HepG2 (cell line): ENCODE results near the gene COL13A1. TPM values are rescaled to one million over a fixed set of nuclear protein-coding genes. Genes with fewer than 3 reads are reported as not detected.

Experiments
- ATAC-seq: fragments of 200-7000 bp; cut with Tn5 transposase; 3 replicates; pipeline ENCODE4 v1.9.1; 2020; ENCODE audit warnings: mild to moderate bottlenecking, moderate library complexity
- BruUV-seq: library from RNA; stranded (reverse); fragments of 400-500 nt; replicated peaks from 2 replicates; lab custom pipeline; 2021; lab: Mats Ljungman, UMichigan
- CTCF ChIA-PET: fragments of 300-600 bp; formaldehyde crosslinking; extraction: SDS; loops from one replicate; lab custom pipeline; 2021; ENCODE audit warnings: low total read pairs, inconsistent platforms, low intra/inter-chr PET ratio; lab: Yijun Ruan, JAX
- POLR2A ChIA-PET: fragments of 350-600 bp; sonication (Branson Sonifier 250); formaldehyde crosslinking; loops from one replicate; lab custom pipeline; 2020; ENCODE audit warnings: antibody characterized with exemption, inconsistent platforms; lab: Yijun Ruan, JAX
- DNase-seq: peaks from one replicate; pipeline ENCODE4 v3.0.0-alpha.2; 2015; ENCODE audit warnings: low spot score
- FAIRE-seq: peaks from 3 replicates; lab custom pipeline; 2011; peaks lifted over from hg19 to GRCh38; lab: Jason Lieb, UNC
- H2AFZ ChIP-seq: one replicate; pipeline ENCODE4 v1.6.1; 2011; ENCODE audit warnings: low read length, inconsistent platforms
- H3K27ac ChIP-seq: fragments of 300-600 bp; 3 replicates; pipeline ENCODE4 v1.8.0; 2011; ENCODE audit warnings: mixed run types, mild to moderate bottlenecking, mixed read lengths, low read length, inconsistent platforms; ENCODE audit not compliant: insufficient read depth; ENCODE audit errors: extremely low read length
- H3K27me3 ChIP-seq, 2 experiments: fragments of 200-600 bp in 1 of 2; 2 replicates in 1 of 2; 3 replicates in 1 of 2; pipeline versions ENCODE4 v1.6.0 to v1.8.0; 2011; ENCODE audit warnings: low read length in 2 of 2, mild to moderate bottlenecking in 2 of 2, moderate library complexity in 2 of 2, inconsistent platforms in 1 of 2; ENCODE audit not compliant: insufficient read depth in 2 of 2, control insufficient read depth in 1 of 2
- H3K36me3 ChIP-seq, 2 experiments: fragments of 200-600 bp in 1 of 2; replicated peaks in 1 of 2; 2 replicates in 1 of 2; 3 replicates in 1 of 2; pipeline versions ENCODE4 v1.5.1 to v1.8.0; 2011; ENCODE audit warnings: low read length in 2 of 2, inconsistent platforms in 1 of 2; ENCODE audit not compliant: insufficient read depth in 2 of 2, control insufficient read depth in 1 of 2
- H3K4me1 ChIP-seq: 2 replicates; pipeline ENCODE4 v1.5.1; 2012; ENCODE audit warnings: low read length, inconsistent platforms; ENCODE audit not compliant: insufficient read depth
- H3K4me2 ChIP-seq: 2 replicates; pipeline ENCODE4 v1.6.0; 2011; ENCODE audit warnings: low read depth, low read length, inconsistent platforms
- H3K4me3 ChIP-seq, 3 experiments: fragments of 200-600 bp in 1 of 3; sonication (generic), shearing (Covaris generic) in 1 of 3; replicated peaks in 1 of 3; 2 replicates each; pipeline ENCODE4 v1.5.1; 2011 to 2016; ENCODE audit warnings: low read length in 3 of 3, inconsistent platforms in 2 of 3, low read depth in 2 of 3, mild to moderate bottlenecking in 2 of 3, control low read depth in 1 of 3, mixed read lengths in 1 of 3; ENCODE audit not compliant: insufficient read depth in 1 of 3
- H3K79me2 ChIP-seq: one replicate; pipeline ENCODE4 v1.6.1; 2011; ENCODE audit warnings: low read length, inconsistent platforms; ENCODE audit not compliant: insufficient read depth
- H3K9ac ChIP-seq: 2 replicates; pipeline ENCODE4 v1.6.0; 2011; ENCODE audit warnings: mild to moderate bottlenecking, low read depth, low read length, inconsistent platforms; ENCODE audit not compliant: insufficient read depth
- H3K9me3 ChIP-seq: 2 replicates; pipeline ENCODE4 v1.5.1; 2012; ENCODE audit warnings: mild to moderate bottlenecking, low read length
- H4K20me1 ChIP-seq: 2 replicates; pipeline ENCODE4 v1.6.0; 2011; ENCODE audit warnings: inconsistent platforms, mild to moderate bottlenecking, low read length, moderate library complexity; ENCODE audit not compliant: insufficient read depth
- GATAD1 ChIP-seq: IDR thresholded peaks from 2 replicates; pipeline ENCODE4 v1.6.1; 2016; ENCODE audit warnings: missing genetic modification reagents, missing compliant biosample characterization
- HES4 ChIP-seq: sonication (generic); formaldehyde crosslinking; IDR thresholded peaks from 2 replicates; pipeline ENCODE4 v1.9.0; 2021; ENCODE audit warnings: mild to moderate bottlenecking, missing genetic modification reagents, borderline replicate concordance
- SP4 ChIP-seq: sonication (generic); formaldehyde crosslinking; IDR thresholded peaks from 2 replicates; pipeline ENCODE4 v1.8.1; 2023; ENCODE audit warnings: mild to moderate bottlenecking, missing genetic modification reagents
- ZBTB10 ChIP-seq: sonication (generic); formaldehyde crosslinking; IDR thresholded peaks from 2 replicates; pipeline ENCODE4 v1.4.0; 2020; ENCODE audit warnings: missing genetic modification reagents, borderline replicate concordance
- ZBTB44 ChIP-seq: sonication (generic); formaldehyde crosslinking; IDR thresholded peaks from 2 replicates; pipeline ENCODE4 v1.4.0; 2020; ENCODE audit warnings: missing genetic modification reagents
- ZFAT ChIP-seq: sonication (generic); formaldehyde crosslinking; conservative IDR thresholded peaks from 2 replicates; pipeline ENCODE4 v1.8.1; 2023; ENCODE audit warnings: missing genetic modification reagents, inconsistent platforms
- ZFP91 ChIP-seq: sonication (generic); formaldehyde crosslinking; IDR thresholded peaks from 2 replicates; pipeline ENCODE4 v1.9.0; 2022; ENCODE audit warnings: missing genetic modification reagents, mild to moderate bottlenecking, borderline replicate concordance
- ZNF280B ChIP-seq: sonication (generic); formaldehyde crosslinking; IDR thresholded peaks from 2 replicates; pipeline ENCODE4 v1.5.0; 2020; ENCODE audit warnings: missing genetic modification reagents, mild to moderate bottlenecking, borderline replicate concordance
- ZNF496 ChIP-seq: sonication (generic); formaldehyde crosslinking; IDR thresholded peaks from 2 replicates; pipeline ENCODE4 v1.8.1; 2023; ENCODE audit warnings: mild to moderate bottlenecking, moderate library complexity, missing genetic modification reagents; ENCODE audit not compliant: insufficient replicate concordance
- ZNF512B ChIP-seq: sonication (generic); formaldehyde crosslinking; IDR thresholded peaks from 2 replicates; pipeline ENCODE4 v1.5.1; 2020; ENCODE audit warnings: missing genetic modification reagents, mild to moderate bottlenecking, borderline replicate concordance
- WGBS: methylation state at CpG from one replicate; pipeline ENCODE4 v1.1.6; 2017; ENCODE audit warnings: low lambda C conversion rate; 5-methylcytosine and 5-hydroxymethylcytosine counted together
- in situ Hi-C: cut with HindIII; loops from 2 replicates; pipeline ENCODE4 v1.10.0; 2017; ENCODE audit warnings: low pct_unique_long_range_greater_than_20kb; ENCODE audit not compliant: extremely low pct_ligation_motif_present
- intact Hi-C: fragments of 100-400 bp; cut with micrococcal nuclease; formaldehyde crosslinking; loops from one replicate; pipeline ENCODE4 v1.10.0; 2022; ENCODE audit not compliant: unreplicated experiment
- polyA plus RNA-seq, 8 experiments: library from polyadenylated mRNA; depleted of rRNA in 3 of 8; stranded (reverse) in 7 of 8; unstranded in 1 of 8; fragments of >200 nt; fragmentation: Illumina TruSeq in 4 of 8; extraction: Trizol in 4 of 8; gene quantifications; 2 replicates each; pipeline versions ENCODE4 v1.2.1 to v1.2.3, GENCODE V29; 2011 to 2016; ENCODE audit warnings: low read depth in 4 of 8, missing spikeins in 1 of 8, mixed read lengths in 1 of 8; ENCODE audit not compliant: insufficient read depth in 1 of 8
- total RNA-seq, 5 experiments: library from RNA; depleted of rRNA; stranded (reverse); fragments of >200 nt; fragmentation: Illumina TruSeq; extraction: Trizol; gene quantifications; 2 replicates each; pipeline ENCODE4 v1.2.3, GENCODE V29; 2016; ENCODE audit warnings: low read depth in 1 of 5

Gene COL13A1
- total and polyA plus RNA-seq, 2 of the 13 experiments (the other 11 are each of a cell fraction or from before 2014, with no cell fraction given), result 0.07 TPM; not detected in 1

GRCh38 chr10:69848454-69848853 lies 46.7 kb downstream of the COL13A1 start:
- Histone ChIP-seq H3K4me3 (no peak overlapping the region), H2AFZ (no peak overlapping the region), H3K4me2 (no peak overlapping the region), H3K9me3 (no peaks in the 10 kb centered on the region), H3K9ac (no peak overlapping the region), H3K4me1 (no peaks in the 10 kb centered on the region), H3K79me2 (no peaks in the 10 kb centered on the region), H3K27ac (no peak overlapping the region), H4K20me1 (no peaks in the 10 kb centered on the region), H3K36me3 (no peaks in the 10 kb centered on the region), H3K27me3 (peaks cover 1 to 37% of the 10 kb centered on the region in 2 experiments)
- no TSS peak for BruUV-seq
- ChIA-PET CTCF (no interaction called here), POLR2A (no interaction called here)
- WGBS, result 40% methylated on average over 7 of the region's 7 CpGs
- FAIRE-seq (no peak), ATAC-seq (no peak), DNase-seq (no peak)
- in situ Hi-C loops (no loop called here), intact Hi-C loops (no loop called here)
- TF ChIP-seq ZBTB10 (CRISPR knock-in tag), result no peak
- no peak for TF ChIP-seq ZNF512B
- no peak for TF ChIP-seq ZBTB44 (CRISPR knock-in tag)
- TF ChIP-seq ZFAT, result no peak
- no peak for TF ChIP-seq SP4 (CRISPR knock-in tag)
- TF ChIP-seq ZNF496 (CRISPR knock-in tag), result no peak
- TF ChIP-seq ZFP91 (CRISPR knock-in tag), result no peak
- no peak for TF ChIP-seq HES4 (CRISPR knock-in tag)
- TF ChIP-seq ZNF280B, result no peak
- no peak for TF ChIP-seq GATAD1 (CRISPR knock-in tag)
